GM21717 (cell line): Measurements from ENCODE around the gene SH3RF3.
A peak's percentile ranks its signal among the peaks of the same experiment; 100 is the strongest.
"Not testable (repeated sequence)": the region's sequence is repeated elsewhere in the genome, so short reads cannot be mapped to it uniquely, and the experiment has no call there.

Experiments used
- ATAC-seq: cut with Tn5 transposase; IDR thresholded peaks from one replicate; pipeline ENCODE4 v1.9.1; 2021; ENCODE audit warnings: mild to moderate bottlenecking, moderate library complexity; ENCODE audit not compliant: unreplicated experiment

Gene SH3RF3

DNA sequence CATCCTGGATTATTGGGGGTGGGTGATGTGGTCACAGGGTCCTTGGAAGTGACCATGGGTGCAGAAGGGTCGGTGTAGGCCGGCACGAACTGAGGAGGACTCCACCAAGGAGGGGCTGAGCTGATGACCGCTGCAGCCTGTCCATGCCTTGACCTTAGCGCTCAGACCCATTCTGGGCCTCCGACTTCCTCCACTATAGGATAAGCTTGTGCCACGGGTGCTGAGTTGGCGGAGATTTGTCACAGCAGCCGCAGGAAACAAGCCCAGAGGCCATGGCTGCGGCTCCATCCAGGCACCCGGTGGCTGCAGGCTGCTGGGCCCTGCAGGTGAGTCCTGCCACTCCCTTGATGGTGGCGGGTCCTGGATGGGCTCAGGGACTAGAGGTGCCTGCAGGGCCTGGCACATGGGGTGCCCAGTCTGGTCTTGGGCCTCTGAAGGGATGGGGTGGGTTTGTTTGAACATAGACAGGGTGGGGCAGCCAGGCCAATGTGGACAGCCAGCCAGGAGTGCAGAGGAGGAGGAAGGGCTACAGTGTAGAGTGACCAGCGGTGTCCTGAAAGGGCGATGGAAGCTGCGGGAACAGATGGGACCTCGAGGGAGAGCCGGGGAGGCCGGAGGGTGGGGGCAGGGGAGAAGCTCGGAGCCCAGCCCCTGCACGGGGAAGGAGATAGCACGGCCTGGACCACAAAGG is 400.0 kb downstream of the SH3RF3 start:
- ATAC-seq, result no peak

DNA sequence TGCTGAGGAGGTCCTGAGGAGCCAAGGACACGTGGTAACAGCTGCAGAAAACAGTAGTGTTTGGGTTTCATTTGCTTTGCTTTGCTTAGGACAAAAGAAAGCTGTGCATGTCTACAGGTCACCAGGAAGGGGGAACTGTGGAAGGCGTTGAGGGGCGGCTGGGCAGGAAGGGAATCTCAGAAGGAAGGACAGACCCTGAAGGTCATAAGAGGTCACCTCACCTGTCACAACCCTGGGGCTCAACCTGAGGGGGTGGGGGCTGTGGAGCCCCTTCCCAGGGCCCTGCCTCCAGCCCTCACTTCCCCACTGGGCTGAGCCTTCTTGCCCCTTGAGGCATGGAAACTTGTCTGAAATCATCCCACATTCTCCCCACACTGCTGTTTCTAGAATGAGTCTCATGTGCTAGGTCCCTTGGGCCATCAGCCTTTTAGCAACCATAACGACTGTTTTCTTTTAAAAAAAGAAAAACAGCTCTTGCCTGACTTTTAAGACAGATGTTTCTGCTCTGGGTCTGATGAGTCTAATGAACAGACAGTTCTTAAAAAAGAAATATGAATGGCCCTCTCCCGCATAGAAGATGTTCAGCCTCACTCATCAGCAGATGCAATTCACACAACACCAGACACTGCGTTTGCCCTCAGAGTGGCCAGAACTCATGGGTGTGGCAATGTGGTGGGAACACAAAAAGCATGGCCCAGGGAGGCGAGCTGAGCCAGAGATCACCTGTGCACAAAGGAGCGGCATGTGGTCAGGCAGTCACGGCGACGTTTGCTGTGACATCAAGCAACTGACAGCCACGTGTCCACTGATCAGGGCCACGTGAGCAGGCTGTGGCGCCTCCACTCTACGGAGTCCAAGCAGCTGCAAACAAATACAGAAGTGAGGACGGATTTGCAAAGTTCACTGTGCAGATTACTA is 400.8 kb downstream of the SH3RF3 start:
- no peak for ATAC-seq

DNA sequence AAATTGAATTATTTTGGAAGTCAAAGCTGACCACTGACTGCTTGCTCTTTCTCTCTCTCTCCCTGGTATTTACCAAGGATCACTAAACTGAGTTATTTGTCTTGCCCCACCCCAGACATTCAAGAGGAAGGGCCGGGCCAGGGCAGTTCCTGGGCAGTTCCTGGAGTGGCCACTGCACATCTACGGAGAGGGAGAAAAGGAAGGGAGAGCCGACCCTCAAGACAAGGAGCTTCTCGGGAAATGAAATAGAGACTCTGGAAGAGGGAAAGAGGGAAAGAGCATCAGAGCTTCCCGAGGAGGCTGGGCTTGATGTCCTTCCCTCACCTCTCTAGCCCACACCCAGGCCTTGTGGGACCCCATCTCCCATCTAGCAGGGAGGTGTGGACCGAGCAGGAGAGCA is 401.7 kb downstream of the SH3RF3 start:
- ATAC-seq, result no peak

DNA sequence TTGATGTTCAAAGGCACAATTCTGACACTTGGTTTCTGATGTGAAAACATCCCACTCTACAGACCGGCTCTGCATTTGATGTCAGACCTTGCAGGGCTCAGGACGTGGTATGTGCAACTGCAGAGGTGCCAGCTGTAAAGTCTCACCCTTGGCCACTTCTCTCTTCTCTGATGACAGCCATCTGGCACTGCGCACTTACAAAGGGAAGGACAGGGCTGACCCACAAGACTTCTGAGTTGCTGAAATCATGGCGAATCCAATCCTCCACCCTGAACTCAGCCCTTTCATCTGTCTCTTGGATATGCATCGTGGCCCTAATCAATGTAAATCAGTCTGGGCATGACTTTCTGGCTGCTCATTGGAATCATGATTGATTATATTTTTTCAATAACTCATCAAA is 402.2 kb downstream of the SH3RF3 start:
- ATAC-seq, result no peak

- no peak for ATAC-seq
Observed at GRCh38 chr2:109531896-109532727, 403.1 kb downstream of the SH3RF3 start.

GRCh38 chr2:109532728-109533076 is 403.7 kb downstream of the SH3RF3 start:
- no peak for ATAC-seq

GRCh38 chr2:109533823-109534222 is 404.8 kb downstream of the SH3RF3 start:
- no peak for ATAC-seq

- ATAC-seq, result no peak
Observed at GRCh38 chr2:109535217-109535946, 406.4 kb downstream of the SH3RF3 start.

GRCh38 chr2:109536556-109536955 is 407.6 kb downstream of the SH3RF3 start:
- not testable (repeated sequence) for ATAC-seq

DNA sequence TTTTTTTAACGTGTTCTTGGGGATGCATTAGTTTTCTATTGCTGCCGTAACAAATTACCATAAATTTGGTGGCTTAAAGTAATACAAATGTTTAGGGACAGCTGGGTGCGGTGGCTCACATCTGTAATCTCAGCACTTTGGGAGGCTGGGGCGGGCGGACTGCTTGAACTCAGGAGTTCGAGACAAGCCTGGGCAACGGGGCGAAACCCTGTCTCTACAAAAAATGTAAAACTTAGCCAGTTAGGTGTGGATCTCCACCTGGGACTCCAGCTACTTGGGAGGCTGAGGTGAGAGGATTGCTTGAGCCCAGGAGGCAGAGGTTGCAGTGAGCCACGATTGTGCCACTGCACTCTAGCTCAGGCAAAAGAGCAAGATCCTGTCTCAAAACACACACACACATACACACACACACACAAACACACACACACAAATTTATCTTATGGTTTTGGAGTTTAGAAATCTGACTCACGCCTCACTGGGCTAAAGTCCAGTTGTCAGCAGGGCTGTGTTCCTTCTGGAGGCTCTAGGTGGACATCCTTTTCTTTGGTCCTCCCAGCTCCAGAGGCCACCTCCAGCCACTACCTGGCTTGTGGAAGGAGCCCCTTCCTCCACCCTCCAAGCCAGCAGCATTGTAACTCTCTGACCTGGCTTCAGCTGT is 408.7 kb downstream of the SH3RF3 start:
- ATAC-seq, result no peak

GRCh38 chr2:109538546-109538945 is 409.5 kb downstream of the SH3RF3 start:
- ATAC-seq, result no peak

GRCh38 chr2:109542384-109542783 is 413.4 kb downstream of the SH3RF3 start:
- no peak for ATAC-seq

- ATAC-seq, result peak; percentile 63
Observed at GRCh38 chr2:109545828-109546713, 417.1 kb downstream of the SH3RF3 start.

GRCh38 chr2:109547280-109547679 is 418.3 kb downstream of the SH3RF3 start:
- no peak for ATAC-seq

- ATAC-seq, result no peak
Observed at GRCh38 chr2:109549016-109549590, 420.1 kb downstream of the SH3RF3 start.
